IPS-18a (cell line): ENCODE measurements around the gene PLA2G2E.
"Not testable (repeated sequence)": the region's sequence is repeated elsewhere in the genome, so short reads cannot be mapped to it uniquely, and the experiment has no call there.

Experiments used
- H3K27ac ChIP-seq: one replicate; pipeline ENCODE4 v1.5.1; 2013; ENCODE audit warnings: low read length
- H3K27me3 ChIP-seq: one replicate; pipeline ENCODE4 v1.6.1; 2013; ENCODE audit warnings: mild to moderate bottlenecking, low read length; ENCODE audit not compliant: control insufficient read depth, insufficient read depth
- H3K36me3 ChIP-seq: one replicate; pipeline ENCODE4 v1.6.1; 2013; ENCODE audit warnings: low read depth, low read length; ENCODE audit not compliant: control insufficient read depth
- H3K4me1 ChIP-seq: one replicate; pipeline ENCODE4 v1.6.1; 2013; ENCODE audit warnings: low read depth, low read length; ENCODE audit not compliant: control insufficient read depth
- H3K4me3 ChIP-seq: one replicate; pipeline ENCODE4 v1.5.1; 2013; ENCODE audit warnings: low read length
- H3K9ac ChIP-seq: one replicate; pipeline ENCODE4 v1.6.1; 2013; ENCODE audit warnings: mild to moderate bottlenecking, low read length, moderate library complexity
- H3K9me3 ChIP-seq: one replicate; pipeline ENCODE4 v1.6.1; 2013; ENCODE audit warnings: low read depth, low read length; ENCODE audit not compliant: control insufficient read depth

PLA2G2E gene

DNA sequence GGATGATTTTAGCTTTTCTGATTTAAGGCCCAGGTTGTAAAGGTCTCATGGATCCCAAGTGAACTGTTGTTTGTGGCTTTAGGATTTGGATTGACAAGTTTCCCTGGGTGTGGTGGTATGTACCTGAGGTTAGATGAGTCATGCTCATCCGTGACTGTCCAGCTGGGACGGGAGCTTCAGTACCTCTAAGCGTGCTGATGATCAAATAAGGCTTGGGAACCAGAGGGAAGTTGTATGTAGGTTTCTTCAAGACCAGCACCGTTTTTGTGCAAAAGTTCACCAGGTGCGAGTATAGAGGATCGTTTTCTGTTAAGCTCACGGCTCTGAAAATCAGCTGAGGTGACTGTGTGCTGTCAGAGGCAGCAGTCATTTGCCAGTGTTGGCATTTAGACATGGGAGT, 19.8 kb downstream of the PLA2G2E start:
- no peak overlapping the region for H3K27ac ChIP-seq
- peaks cover 67% of the 10 kb centered on the region for H3K36me3 ChIP-seq
- no peaks in the 10 kb centered on the region for H3K27me3 ChIP-seq
- no peak overlapping the region for H3K4me3 ChIP-seq
- H3K9me3 ChIP-seq: no peaks in the 10 kb centered on the region
- H3K9ac ChIP-seq: no peak overlapping the region
- no peaks in the 10 kb centered on the region for H3K4me1 ChIP-seq

DNA sequence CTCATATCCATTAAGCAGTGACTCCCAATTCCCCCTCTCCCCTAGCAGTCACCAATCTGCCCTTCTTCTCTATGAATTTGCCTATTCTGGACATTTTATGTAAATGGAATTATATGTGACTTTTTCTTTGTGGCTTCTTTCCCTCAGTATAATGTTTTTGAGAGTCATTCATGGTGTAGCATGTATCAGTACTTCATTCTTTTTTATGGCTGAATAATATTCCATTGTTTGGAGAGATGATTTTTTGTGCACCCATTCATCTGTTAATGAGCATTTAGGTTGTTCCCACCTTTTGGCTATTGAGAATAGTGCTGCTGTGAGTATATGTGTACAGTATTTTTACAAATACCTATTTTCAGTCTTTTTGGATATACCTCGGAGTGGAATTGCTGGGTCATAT, 21.8 kb downstream of the PLA2G2E start:
- H3K9me3 ChIP-seq: no peaks in the 10 kb centered on the region
- no peak overlapping the region for H3K27ac ChIP-seq
- peaks cover 62% of the 10 kb centered on the region for H3K36me3 ChIP-seq
- H3K27me3 ChIP-seq: no peaks in the 10 kb centered on the region
- no peak overlapping the region for H3K4me3 ChIP-seq
- no peaks in the 10 kb centered on the region for H3K4me1 ChIP-seq
- H3K9ac ChIP-seq: no peak overlapping the region

DNA sequence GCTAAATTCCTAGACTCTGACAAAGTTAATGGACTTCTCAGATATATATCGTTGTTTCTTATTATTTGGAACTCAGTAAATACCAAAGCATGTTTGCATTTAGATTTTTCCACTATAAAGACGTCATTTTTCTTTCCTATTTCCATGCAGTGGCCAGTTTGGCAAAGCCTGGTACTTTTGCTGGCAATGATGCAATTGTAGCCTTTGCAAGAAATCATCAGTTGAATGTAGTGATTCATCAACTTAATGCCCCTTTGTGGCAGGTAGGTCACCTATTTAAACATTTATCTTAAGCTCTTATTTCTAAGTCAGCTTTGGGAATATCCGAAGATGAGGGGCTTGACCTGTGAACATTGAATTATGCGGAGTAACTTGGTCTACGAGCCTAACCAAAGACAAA, 29.2 kb downstream of the PLA2G2E start:
- H3K27ac ChIP-seq: no peak overlapping the region
- H3K36me3 ChIP-seq: peaks cover 82% of the 10 kb centered on the region
- no peaks in the 10 kb centered on the region for H3K4me1 ChIP-seq
- no peaks in the 10 kb centered on the region for H3K27me3 ChIP-seq
- no peak overlapping the region for H3K9ac ChIP-seq
- H3K9me3 ChIP-seq: no peaks in the 10 kb centered on the region
- no peak overlapping the region for H3K4me3 ChIP-seq

DNA sequence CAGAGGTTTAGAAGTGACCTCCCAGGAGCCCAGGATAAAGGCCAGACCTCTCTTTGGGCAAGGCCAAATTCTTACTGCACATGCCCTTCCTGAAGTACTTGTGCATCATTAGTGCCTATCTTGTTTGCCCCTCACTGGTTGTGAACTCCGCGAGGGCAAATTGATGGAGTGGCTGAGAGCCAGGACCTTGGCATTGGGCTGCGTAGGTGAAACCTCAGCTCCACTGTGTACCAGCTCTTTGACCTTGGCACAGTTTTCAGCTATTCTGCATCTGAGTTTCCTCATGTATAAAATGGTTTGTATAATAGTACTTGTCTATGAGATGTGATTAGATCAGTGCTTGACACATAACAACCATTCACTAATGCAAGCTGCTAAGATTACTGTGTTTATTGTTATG, 29.7 kb downstream of the PLA2G2E start:
- no peaks in the 10 kb centered on the region for H3K4me1 ChIP-seq
- H3K4me3 ChIP-seq: no peak overlapping the region
- H3K27me3 ChIP-seq: no peaks in the 10 kb centered on the region
- H3K27ac ChIP-seq: no peak overlapping the region
- peaks cover 77% of the 10 kb centered on the region for H3K36me3 ChIP-seq
- no peak overlapping the region for H3K9ac ChIP-seq
- H3K9me3 ChIP-seq: no peaks in the 10 kb centered on the region

DNA sequence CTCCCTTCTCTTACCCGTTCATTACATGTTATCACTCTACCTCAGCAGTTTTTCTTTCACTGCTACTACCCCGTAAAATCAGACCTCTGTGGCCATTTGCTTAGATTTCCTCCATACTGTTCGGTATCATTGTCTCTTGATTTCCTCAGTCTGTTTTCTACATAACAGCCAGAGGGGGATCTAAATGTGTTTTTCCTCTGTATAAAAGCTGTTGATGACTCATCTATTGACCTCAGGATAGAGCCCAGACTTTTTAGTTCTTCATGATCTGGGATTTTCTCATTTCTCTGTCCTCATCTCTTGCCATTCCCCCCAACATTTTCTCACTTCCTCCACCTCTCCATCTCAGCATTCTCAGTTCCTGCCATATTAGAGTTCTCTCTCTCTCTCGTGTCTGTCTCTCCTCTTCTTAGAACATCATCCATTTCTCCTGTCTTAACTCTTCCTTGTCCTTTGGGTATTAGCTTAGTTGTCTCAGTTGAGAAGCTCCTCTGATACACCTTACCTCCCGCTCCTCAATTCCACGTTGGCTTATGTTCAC, 30.7 kb downstream of the PLA2G2E start:
- Histone ChIP-seq H3K4me3 (no peak overlapping the region), H3K36me3 (peaks cover 68% of the 10 kb centered on the region), H3K9ac (no peak overlapping the region), H3K4me1 (no peaks in the 10 kb centered on the region), H3K27me3 (no peaks in the 10 kb centered on the region), H3K9me3 (no peaks in the 10 kb centered on the region), H3K27ac (no peak overlapping the region)

DNA sequence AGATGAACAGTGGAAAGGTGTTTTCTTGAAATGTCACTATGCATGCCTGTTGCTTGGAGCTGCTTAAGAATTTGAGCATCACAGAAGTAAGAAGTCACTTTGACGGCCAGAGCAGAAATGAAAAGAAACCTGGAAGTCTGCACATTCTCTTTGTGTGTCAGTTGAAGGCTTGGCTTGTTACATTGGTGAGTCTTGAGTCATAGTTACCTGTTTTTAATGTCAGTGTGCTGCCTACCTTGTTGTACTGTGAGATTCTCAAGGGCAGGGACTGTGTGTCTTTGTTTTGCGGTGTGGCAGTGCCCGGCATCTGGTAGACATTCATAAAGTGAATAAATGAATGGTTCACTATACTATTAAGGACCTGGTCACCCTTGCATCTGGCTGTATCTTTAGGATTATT, 31.3 kb downstream of the PLA2G2E start:
- Histone ChIP-seq H3K36me3 (peaks cover 63% of the 10 kb centered on the region), H3K27ac (no peak overlapping the region), H3K9me3 (no peaks in the 10 kb centered on the region)

DNA sequence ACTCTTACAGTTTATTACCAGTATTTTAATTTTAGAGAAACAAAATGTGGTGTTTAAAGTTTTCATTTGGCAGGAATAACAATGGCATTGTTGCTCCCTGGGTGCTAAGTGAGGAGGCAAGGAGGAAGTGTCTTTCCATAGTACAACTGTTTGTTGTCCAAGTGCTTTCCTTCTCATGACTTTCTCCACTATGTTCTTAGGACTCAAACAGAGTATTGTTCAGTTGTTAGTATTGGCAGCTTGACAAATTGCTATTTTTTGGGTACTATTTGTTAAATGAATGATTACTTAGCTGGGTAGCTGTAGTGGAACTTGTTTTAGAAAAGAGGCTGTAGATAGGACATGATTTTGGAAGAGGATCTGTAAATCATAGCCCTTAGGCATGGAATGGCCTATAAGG, 33.8 kb downstream of the PLA2G2E start:
- no peaks in the 10 kb centered on the region for H3K9me3 ChIP-seq
- H3K4me3 ChIP-seq: no peak overlapping the region
- H3K4me1 ChIP-seq: no peaks in the 10 kb centered on the region
- H3K27ac ChIP-seq: no peak overlapping the region
- H3K36me3 ChIP-seq: peaks cover 48% of the 10 kb centered on the region
- no peak overlapping the region for H3K9ac ChIP-seq
- H3K27me3 ChIP-seq: no peaks in the 10 kb centered on the region

More for the DNA sequence above, 31.3 kb downstream of the PLA2G2E start:
- no peaks in the 10 kb centered on the region for H3K27me3 ChIP-seq
- H3K9ac ChIP-seq: no peak overlapping the region
- no peaks in the 10 kb centered on the region for H3K4me1 ChIP-seq
- H3K4me3 ChIP-seq: no peak overlapping the region

DNA sequence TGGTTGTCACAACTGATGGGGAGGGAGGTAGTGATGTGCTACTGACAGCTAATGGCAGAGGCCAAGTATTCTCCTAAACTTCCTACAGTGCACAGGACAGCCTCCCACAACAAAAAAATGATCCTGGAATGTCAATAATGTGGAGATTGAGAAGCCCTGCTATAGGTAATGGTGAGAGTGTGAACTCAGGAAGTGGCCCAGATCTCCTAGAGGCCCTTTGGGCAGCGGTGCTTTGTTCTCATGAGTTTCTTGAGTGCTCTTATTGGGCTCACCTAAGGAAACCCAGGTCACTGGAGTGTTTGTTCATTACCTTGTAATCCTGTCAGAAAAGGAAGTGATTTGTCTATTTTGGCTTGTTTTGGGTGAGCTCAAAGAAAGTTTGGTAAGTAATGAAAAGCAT, 35.3 kb downstream of the PLA2G2E start:
- H3K36me3 ChIP-seq: peaks cover 34% of the 10 kb centered on the region
- no peak overlapping the region for H3K9ac ChIP-seq
- H3K4me1 ChIP-seq: no peaks in the 10 kb centered on the region
- no peak overlapping the region for H3K4me3 ChIP-seq
- no peaks in the 10 kb centered on the region for H3K9me3 ChIP-seq
- no peaks in the 10 kb centered on the region for H3K27me3 ChIP-seq
- no peak overlapping the region for H3K27ac ChIP-seq

DNA sequence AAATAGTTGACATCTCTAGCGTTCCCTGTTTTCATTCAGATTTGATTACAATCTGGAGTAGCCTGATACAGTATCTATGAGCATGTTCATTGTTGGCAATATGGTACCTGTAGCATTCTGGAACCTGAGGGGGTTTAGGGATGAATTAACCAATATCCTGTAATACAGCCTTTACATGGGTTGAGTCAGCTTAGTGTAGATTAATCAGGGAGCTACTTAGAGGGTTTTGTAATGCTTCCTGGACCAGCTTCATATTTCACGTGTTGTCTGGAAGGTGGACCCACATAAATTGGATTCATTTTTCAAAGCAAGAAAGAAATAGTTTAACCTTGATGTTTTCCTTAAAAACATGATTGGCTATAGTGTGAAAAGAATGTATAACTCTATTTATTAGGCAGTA, 37.6 kb downstream of the PLA2G2E start:
- H3K4me3 ChIP-seq: no peak overlapping the region
- no peak overlapping the region for H3K9ac ChIP-seq
- no peaks in the 10 kb centered on the region for H3K9me3 ChIP-seq
- H3K27me3 ChIP-seq: no peaks in the 10 kb centered on the region
- H3K4me1 ChIP-seq: no peaks in the 10 kb centered on the region
- H3K27ac ChIP-seq: no peak overlapping the region
- peaks cover 11% of the 10 kb centered on the region for H3K36me3 ChIP-seq

DNA sequence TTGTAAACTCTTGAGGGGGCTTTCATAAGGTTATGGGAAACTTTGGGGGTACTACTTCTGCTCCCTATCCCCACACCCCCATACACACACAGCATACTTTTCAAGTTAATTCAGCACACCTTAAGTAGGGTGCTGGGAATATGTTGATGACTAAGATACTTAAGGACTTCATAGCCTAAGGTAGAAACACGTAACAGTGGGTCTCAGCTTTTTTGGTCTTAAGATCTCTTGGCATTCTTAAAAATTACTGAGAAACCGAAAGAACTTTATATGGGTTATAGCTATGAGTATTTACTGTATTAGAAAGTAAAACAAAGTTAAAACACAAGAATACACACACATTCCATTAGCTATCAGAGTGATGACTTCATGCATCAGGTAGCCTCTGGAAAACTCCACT, 39.1 kb downstream of the PLA2G2E start:
- no peak overlapping the region for H3K4me3 ChIP-seq
- no peak overlapping the region for H3K27ac ChIP-seq
- no peaks in the 10 kb centered on the region for H3K27me3 ChIP-seq
- peaks cover 2% of the 10 kb centered on the region for H3K36me3 ChIP-seq
- H3K4me1 ChIP-seq: no peaks in the 10 kb centered on the region
- no peaks in the 10 kb centered on the region for H3K9me3 ChIP-seq
- no peak overlapping the region for H3K9ac ChIP-seq

DNA sequence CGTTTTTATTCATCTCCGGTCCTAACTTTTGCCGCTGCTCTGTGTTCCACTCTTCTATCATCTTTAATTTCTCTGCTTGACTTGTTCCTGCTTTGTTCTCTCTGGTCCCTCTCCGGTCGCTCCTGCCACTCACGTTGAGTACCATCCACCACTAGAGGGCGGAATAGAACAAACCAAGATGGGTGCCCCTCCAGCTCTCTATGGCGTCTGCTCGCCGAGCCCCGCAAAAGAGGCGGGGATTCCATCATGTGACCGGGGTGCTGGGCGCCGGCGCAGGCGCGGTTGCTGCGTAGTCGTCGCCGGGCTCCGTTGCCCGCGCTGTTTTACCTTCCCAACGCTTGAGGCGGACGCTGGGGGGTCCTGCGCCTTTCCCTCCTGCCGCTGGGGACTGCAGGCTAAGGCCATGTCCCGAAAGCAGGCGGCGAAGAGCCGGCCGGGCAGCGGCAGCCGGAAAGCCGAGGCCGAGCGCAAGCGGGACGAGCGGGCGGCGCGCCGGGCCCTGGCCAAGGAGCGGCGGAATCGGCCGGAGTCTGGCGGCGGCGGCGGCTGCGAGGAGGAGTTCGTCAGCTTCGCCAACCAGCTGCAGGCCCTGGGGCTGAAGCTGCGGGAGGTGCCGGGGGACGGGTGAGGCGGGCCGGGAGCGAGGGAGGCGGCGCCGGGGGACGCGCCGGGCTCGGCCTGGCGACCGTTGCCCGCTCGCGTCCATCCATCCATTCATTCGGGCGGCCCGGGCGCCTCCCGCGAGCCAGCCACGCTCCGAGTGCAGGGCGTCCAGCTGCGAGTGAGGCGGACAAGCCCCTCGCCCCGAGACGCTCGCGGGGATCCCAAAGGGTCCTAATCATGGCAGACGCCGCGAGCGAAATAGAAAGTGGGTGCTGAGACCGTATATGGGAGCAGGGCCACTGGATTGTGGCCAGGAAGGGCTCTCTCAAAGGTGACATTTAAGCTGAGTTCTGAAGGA, 41.0 kb downstream of the PLA2G2E start, which contains the start of gene OTUD3:
Gene OTUD3 (plus strand): TSS at position 285 of the 961 bp plus-strand sequence. CDS start 119 bp downstream, at position 404.
- no peak within 1 kb of the TSS for H3K27ac ChIP-seq
- peak within 1 kb of the TSS; percentile 61 for H3K4me3 ChIP-seq
- H3K27me3 ChIP-seq: no peaks in the 10 kb centered on the region
- no peaks in the 10 kb centered on the region for H3K4me1 ChIP-seq
- peak within 1 kb of the TSS; percentile 48 for H3K9ac ChIP-seq
- no peaks in the 10 kb centered on the region for H3K9me3 ChIP-seq
- peaks cover 2% of the 10 kb centered on the region for H3K36me3 ChIP-seq

DNA sequence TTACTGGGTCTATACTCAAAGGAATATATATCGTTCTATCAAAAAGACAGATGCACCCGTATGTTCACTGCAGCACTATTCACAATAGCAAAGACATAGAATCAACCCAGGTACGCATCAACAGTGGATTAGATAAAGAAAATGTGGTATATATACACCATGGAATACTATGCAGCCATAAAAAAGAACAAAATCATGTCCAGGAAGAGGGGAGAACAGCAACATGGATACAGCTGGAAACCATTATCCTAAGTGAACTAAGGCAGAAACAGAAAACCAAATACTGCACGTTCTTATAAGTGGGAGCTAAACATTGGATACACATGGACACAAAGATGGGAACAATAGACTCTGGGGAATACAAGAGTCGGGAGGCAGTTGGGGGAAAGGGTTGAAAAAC, 42.6 kb downstream of the PLA2G2E start:
- not testable (repeated sequence) for H3K27me3 ChIP-seq, H3K27ac ChIP-seq, H3K4me1 ChIP-seq, H3K9ac ChIP-seq, H3K4me3 ChIP-seq, H3K9me3 ChIP-seq, H3K36me3 ChIP-seq
